Endometrial microvascular endothelial cells (primary cell): ENCODE measurements around the gene PPP1R3G. TPM values are rescaled to one million over a fixed set of nuclear protein-coding genes. Genes with fewer than 3 reads are reported as not detected.
"Not testable (repeated sequence)": the region's sequence is repeated elsewhere in the genome, so short reads cannot be mapped to it uniquely, and the experiment has no call there.

Experiments
- in situ Hi-C: cut with HindIII; loops from 2 replicates; pipeline ENCODE4 v1.10.0; 2017; ENCODE audit warnings: low sequenced_read_pairs, low pct_unique_long_range_greater_than_20kb; ENCODE audit errors: inconsistent ontology term
- total RNA-seq: library from RNA; depleted of rRNA; stranded (reverse); fragments of >200 nt; gene quantifications from one replicate; pipeline ENCODE4 v1.2.3, GENCODE V29; 2015; ENCODE audit errors: inconsistent ontology term

Gene PPP1R3G
- 0.84 TPM for total RNA-seq

DNA sequence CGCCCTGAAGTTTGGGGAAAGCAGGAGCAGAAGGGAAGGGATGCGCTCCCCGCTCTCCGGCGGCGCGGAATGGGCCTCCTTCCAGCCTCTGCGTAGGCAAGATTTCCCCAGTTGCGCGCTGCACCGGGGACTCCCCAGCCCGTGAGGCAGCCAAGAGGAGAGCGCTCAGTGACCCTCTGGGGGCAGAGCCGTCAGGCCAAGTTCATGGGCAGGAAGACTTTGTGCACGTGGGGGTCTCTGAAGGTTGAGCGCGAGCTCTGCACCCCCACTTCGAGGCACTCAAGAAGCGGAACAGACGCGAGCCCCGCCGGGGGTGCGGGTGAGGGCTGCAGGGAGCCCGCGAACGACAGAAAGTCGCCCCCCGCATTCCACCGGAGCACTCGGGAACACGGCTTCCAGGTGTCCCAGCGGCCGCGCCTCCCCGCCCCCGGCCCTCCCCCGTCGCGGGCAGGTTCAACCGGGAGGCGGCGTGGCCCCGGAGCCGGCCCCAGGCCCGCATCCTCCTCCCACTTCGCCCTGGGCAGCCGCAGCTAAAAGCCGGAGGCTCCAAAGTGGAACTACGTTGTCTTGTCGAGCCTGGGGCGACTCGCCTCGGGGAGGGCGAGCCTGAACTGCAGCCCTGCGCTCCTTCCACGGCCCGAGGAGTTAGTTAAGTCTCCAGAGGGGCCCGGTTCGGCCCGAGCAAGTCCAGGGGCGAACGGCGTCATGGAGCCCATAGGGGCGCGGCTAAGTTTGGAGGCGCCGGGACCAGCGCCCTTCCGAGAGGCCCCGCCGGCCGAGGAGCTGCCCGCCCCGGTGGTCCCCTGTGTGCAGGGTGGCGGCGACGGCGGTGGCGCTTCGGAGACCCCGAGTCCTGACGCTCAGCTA is at the start of gene PPP1R3G:
PPP1R3G (plus strand) TSS at position 561 of the 867 bp plus-strand sequence; CDS start at position 706, 145 bp downstream.
- in situ Hi-C loops, result no loop called here

DNA sequence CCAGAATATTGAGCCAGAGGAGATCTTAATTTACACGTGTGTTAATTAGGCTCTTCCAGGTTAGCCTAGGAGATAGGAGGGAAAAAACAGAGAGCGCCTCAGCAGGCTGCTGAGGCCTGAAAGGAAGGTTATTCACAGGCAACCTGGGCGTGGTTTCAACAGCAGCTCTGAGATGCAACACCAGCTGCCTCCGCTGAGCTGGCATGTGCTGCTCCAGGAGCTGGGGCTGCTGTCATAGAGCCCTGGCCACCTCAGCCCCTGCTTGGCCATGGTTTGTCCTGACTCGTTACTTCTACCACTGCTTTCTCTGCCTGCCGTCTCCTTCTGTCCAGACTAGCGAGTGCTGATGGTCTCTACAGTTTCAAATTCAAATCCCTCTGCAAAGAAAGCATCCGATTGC is 48.9 kb upstream of the PPP1R3G start:
- in situ Hi-C loops, result no loop called here

DNA sequence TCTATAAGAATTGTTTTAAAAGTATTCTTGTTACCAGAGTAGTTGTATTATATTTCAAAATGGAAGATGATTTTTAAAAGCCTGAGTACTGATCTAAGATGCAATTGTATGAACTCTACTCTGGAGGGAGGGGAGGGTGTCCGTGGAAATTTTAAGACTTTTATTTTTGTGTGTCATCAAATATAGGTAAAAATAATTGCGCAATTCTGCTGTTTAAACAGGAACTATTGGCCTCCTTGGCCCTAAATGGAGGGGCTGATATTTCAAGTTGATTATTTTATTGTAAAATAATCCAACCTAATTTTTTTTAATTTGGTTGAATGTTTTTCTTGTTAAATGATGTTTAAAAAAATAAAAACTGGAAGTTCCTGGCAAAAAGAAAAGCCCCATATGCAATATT is 43.2 kb upstream of the PPP1R3G start:
- in situ Hi-C loops, result no loop called here

DNA sequence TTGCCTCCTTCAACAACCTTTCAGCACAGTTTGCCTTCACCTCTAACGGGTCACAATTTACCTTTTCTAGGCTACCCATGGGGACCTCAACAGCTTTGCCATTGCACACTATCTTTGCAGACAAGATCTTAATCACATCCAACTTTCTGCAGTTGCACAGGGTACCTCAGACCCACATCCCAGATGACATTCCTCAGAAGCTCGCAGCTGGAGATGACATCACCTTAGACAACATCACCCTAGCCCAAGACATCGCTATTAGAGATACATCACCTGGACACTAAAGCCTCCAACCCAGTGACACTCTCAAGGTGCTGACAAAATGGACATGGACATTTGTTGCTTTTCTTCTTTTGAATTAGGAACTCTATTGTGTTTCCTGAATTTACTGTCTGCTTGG is 42.7 kb upstream of the PPP1R3G start:
- in situ Hi-C loops, result no loop called here

DNA sequence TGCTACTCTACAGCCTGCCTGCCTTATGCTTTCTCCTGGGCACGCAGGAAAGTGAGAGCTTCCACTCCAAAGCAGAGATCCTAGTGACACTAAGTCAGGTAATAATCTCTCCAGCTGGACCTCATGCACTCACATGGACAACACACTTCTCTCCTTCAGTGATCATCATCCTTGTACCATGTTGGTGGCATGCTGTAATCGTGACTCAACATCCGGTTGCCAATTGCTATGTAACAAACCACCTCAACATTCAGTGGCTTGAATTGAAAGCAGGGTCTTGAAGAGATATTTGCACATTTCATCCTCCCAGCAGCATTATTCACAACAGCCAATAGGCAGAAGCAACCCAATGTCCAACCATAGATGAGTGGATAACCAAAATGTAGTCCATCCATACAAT is 40.3 kb upstream of the PPP1R3G start:
- in situ Hi-C loops, result no loop called here

DNA sequence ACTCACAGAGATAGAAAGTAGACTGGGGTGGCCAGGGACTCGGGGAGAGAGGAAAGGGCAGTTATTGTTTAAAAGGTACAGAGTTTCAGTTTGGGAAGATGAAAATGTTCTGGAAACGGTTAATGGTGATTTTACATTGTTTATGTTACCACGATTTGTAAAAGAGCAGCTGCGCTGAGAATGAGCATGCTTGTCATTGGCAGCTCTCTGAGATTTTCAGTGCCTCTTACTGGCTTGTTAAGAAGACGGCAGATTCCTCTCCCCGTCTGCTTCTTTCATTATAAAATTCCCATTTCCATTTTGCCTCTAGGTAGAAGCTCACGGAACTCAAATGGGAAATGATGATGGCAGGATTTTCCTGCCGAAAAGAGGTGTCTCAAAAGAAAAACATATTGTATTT is 39.7 kb upstream of the PPP1R3G start:
- in situ Hi-C loops, result no loop called here

DNA sequence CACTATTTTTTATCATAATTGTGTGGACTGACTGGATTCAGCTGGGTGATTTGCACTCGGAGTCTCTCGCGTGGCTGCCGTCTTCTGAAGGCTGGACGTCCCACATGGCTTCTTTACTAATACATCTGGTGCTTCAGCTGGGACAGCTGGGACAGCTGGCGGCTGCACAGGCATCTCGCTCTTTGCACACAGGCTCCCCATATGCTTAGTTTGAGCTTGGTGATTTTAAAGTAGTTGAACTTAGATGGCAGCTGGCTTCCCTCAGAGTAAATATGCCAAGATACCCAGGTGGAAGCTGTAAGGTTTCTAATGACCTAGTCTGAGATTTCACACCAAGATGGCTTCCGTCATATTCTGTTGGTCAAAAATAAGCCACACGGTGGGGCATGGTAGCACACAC is 38.7 kb upstream of the PPP1R3G start:
- in situ Hi-C loops, result no loop called here

DNA sequence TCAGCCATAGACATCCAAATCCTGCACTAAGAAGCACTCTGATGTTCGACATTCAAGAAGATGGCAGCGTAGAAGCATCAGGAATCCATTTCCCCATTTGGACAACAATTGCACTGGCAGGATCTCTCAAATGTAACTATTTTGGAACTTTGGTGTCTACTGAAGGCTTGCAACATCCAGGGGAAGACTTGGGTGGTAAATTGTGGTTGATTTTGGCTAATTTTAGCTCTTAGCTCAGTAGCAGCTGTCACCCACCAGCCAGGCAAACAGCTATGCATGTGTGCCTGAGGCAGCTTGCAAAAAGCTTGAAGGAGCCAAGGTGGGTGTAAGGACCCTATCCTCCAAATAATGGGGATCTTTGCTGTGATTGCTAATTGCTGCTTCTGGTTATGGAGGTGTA is 35.1 kb upstream of the PPP1R3G start:
- in situ Hi-C loops, result no loop called here

DNA sequence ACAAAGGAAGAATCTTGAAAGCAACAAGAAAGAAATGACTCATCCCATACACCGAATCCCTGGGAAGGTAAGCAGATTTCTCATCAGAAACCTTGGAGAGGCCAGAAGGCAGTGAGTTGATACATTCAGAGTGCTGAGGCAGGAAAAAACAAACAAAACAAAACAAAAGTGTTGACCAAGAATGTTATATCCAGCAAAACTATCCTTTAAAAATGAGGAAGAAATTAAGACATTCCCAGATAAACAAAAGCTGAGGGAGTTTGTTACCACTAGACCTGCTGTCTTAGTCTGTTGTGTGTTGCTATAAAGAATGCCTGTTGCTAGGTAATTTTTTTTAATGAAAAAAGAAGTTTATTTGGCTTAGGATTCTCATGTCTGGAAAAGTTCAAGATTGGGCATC is 33.7 kb upstream of the PPP1R3G start:
- in situ Hi-C loops, result no loop called here

DNA sequence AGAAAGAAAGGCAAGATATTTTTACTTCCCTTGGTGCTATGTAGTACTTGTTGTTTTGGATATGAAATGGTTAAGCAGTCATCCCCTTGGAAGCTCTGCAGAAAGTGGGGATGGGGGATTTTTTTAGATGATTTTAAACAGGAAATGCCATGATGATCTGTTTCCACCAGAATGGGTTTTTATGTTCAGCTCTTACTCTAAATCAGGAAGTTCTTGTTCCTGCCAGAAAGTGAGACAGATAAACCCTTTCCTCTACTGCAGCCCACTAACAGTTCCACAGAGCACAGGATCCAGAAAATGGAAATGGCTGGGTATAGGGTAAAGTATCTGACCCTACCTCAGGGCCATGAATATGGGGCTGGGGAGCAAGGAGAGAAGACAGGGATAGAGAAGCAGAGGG is 32.1 kb upstream of the PPP1R3G start:
- in situ Hi-C loops, result no loop called here

DNA sequence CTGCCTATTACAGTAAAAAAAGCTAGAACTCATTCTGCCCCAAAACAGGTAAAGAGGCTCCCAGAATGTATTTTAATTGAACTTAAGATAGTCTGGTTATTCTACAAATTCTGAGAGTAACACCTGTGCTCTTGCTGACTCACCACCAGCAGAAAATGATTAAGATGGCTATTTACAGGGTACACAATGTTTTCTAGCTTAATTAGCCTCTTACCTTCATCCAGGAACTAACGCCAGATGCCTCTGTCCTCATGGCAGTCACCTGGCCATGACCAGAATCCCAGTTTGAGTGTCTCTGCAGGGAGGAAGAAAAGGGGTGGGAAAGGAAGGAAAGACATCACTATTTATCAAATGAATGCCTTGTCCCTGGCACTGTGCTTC is 31.3 kb upstream of the PPP1R3G start:
- in situ Hi-C loops, result no loop called here

DNA sequence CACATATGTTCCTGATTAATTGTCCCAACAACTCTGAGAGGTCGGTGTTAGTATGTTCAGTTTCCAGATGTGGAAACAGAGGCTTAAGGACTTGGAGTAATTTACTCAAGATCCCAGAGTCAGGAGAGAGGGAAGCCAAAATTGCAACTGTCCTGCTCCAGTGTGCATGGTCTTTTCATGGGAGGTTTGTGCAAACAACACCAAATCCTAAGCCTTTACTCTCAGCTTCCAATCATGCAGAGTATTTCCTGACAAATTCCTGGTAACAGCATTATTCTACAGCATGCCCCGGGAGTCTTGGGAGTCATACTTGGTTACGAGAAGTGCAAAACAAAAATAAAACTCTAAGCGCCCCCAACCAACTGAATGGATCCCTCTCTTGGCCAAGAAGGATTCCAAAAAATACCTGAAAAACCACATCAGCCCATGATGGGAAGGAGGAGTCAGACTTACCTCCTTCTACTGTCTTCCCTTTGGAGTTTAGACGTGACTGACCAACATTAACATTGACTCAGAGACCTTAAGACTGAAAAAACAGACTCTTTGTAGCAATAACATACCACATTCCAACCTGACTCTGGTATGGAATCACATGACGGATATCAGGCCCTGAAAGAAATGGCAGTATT is 30.8 kb upstream of the PPP1R3G start:
- in situ Hi-C loops, result no loop called here

DNA sequence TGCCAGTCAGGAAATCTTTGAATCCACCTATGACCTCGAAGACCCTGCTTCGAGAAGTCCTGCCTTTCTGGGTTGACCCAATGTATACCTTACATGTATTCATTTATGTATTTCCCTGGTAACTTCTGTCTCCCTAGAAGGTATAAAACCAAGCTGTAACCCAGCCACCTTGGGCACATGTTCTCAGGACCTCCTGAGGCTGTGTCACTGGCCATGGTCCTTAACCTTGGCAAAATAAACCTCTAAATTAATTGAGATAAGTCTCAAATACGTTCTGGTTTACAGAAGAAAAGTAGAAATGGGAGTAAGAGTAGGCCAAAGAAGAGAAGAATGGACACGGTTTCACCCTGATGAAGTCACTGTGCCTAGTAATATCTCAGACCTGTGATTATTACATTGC is 30.0 kb upstream of the PPP1R3G start:
- in situ Hi-C loops, result no loop called here

DNA sequence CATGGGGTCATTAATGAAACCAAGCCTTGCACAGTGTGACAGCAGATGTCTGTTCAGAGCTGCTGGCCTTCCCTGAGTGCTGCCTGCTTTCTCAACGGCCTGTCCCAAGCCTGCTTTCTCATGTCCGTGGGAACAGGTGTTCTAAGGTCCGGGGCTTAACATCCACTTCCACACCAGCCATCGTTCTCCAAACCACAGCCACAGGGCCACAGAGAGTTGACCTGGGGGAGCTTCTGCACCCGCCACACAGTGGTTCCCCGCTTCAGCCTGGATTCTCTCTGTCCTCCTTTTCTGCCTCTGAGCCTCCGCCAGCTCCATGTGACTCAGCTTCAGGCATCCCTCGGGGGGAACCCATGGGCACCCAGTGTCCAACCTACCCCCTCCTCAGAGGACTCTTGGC is 26.9 kb upstream of the PPP1R3G start:
- in situ Hi-C loops, result no loop called here

DNA sequence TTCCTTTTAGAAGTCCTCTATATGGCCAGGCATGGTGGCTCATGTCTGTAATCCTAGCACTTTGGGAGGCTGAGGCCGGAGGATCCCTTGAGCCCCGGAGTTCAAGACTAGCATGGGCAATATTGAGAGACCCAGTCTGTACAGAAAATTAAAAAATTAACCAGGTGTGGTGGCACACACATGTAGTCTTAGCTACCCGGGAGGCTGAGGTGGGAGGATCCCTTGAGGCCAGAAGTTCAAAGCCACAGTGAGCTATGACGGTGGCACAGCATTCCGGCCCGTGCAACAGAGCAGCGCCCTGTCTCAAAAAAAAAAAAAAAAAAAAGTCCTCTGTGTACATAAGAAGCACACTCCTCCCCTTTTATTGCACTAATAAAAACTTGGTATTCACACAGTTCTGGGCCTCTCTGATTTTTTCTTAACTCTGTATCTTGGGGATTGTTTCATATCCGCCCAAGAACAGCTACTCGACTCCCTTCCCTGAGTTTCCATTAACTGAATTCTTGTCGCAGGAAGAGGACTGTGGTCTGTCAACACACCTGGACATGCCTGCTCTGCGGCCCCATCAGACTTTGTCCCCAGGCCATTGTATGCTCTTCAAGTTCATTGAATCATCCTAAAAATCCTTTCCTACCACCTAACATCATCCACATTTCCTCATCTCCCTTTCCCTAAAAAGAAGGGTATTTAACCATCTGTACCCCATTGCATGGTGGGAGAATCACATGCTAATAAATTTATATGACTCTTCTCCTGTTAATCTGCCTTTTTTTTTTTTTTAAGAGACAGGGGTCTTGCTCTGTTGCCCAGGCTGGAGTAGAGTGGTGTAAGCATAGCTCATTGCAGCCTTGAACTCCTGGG is 25.9 kb upstream of the PPP1R3G start:
- in situ Hi-C loops, result no loop called here

DNA sequence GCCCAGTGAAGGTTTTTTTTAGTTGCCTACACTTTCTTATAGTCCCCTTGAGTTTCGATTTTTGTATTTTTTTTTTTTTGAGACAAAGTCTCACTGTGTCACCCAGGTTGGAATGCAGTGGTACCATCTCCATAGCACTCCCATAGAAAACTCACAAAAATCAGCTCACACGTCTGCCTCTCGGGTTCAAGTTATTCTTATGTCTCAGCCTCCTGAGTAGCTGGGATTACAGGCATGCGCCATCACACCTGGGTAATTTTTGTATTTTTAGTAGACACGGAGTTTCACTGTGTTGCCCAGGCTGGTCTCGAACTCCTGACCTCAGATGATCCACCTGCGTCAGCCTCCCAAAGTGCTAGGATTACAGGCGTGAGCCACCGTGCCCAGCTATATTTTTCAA is 24.7 kb upstream of the PPP1R3G start:
- in situ Hi-C loops, result not testable (repeated sequence)

DNA sequence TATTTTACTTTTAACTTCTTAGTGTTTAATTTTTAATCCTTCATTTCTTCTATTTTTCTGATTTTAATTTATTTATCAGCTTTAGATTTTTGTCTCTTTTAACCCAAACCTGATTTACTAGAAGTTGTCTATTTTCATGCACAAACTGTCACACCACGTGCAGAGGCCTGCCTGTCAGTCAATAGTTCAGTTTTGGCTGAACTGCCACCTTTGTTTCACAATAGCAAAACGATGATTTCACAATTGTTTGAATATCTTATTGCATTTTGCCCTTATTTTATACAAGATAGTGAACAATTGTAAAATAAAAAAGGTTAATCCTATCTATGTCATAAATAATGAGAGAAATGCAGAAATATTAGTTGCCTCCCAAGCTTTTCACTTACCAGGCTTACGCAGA is 24.0 kb upstream of the PPP1R3G start:
- in situ Hi-C loops, result no loop called here

DNA sequence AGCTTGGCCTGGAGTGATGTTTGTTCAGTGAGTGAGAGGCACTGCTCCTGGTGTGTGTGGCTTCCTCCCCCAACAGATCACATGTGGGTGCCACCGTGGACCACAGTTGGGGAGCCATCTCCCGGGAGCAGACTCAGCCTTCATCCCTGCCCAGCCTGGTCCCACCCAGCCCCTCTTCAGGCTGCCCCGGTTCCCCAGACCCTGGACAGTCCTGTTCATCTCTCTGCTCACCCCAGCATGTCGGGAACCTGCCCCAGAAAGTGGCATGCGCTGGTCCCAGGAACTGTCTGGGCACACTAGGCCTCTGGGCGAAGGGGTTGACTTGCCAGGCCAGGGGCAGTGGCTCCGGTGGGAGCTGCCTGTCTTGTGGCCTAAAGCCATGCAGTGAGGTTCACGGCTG is 21.5 kb upstream of the PPP1R3G start:
- in situ Hi-C loops, result no loop called here

DNA sequence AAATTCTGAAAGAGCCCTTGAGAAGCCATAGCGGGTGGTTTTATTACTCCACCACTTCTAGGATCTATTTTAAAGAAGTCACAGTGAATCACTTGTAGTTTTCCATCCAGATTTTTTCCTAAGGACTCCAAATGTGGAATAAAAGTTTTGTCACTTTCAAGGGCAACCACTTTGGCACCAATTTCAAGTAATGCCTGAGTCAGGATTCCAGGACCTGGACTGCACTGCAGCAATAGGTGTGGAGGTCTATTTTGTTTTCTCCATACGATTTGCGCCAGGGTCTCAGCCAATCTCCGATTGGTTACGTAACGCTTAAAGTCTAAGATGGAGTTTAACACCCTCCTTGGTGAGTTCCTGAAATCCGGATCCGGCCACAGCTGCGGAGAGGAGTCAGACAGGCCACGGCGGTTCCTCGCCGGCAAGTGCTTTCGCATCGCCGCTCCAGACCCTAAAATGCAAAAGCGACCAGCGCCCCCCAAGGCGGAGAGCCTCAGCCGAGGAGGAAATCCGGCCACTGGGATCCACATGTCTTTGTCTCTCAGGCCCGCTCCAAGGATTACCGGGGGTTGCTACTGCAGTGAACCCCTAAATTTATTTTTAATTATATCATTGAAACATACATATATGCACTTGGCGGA is 18.6 kb upstream of the PPP1R3G start:
- in situ Hi-C loops, result no loop called here
